ENCODE measurements around the gene SIPA1L3. TPM values are rescaled to one million over a fixed set of nuclear protein-coding genes. Genes with fewer than 3 reads are reported as not detected.
A peak's percentile ranks its signal among the peaks of the same experiment; 100 is the strongest.

Gene SIPA1L3
- total RNA-seq, 1 donor from 2014 or later: 29.6 TPM

GRCh38 chr19:37955986-37956385 is 49.0 kb downstream of the SIPA1L3 start:
- TF ChIP-seq, protein P1, sequence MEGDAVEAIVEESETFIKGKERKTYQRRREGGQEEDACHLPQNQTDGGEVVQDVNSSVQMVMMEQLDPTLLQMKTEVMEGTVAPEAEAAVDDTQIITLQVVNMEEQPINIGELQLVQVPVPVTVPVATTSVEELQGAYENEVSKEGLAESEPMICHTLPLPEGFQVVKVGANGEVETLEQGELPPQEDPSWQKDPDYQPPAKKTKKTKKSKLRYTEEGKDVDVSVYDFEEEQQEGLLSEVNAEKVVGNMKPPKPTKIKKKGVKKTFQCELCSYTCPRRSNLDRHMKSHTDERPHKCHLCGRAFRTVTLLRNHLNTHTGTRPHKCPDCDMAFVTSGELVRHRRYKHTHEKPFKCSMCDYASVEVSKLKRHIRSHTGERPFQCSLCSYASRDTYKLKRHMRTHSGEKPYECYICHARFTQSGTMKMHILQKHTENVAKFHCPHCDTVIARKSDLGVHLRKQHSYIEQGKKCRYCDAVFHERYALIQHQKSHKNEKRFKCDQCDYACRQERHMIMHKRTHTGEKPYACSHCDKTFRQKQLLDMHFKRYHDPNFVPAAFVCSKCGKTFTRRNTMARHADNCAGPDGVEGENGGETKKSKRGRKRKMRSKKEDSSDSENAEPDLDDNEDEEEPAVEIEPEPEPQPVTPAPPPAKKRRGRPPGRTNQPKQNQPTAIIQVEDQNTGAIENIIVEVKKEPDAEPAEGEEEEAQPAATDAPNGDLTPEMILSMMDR (IDR thresholded peaks at IDR 0.05; ENCODE audit: unreplicated experiment): no peak
- Mint-ChIP-seq H3K4me1 (ENCODE audit: unreplicated experiment) (peaks cover 2% of the 10 kb centered on the region), H3K4me3 (ENCODE audit: unreplicated experiment) (no peak overlapping the region), H3K36me3 (ENCODE audit: low read depth, unreplicated experiment) (no peaks in the 10 kb centered on the region), H3K27me3 (ENCODE audit: unreplicated experiment) (no peaks in the 10 kb centered on the region), H3K27ac (ENCODE audit: unreplicated experiment) (no peak overlapping the region), H3K9me3 (ENCODE audit: unreplicated experiment) (no peaks in the 10 kb centered on the region)
- no peak for DNase-seq (ENCODE audit: low spot score)

- DNase-seq (ENCODE audit: low spot score): no peak
- Mint-ChIP-seq H3K27me3 (ENCODE audit: unreplicated experiment) (peaks cover 1% of the 10 kb centered on the region), H3K36me3 (ENCODE audit: low read depth, unreplicated experiment) (peaks cover 3% of the 10 kb centered on the region), H3K9me3 (ENCODE audit: unreplicated experiment) (no peaks in the 10 kb centered on the region), H3K27ac (ENCODE audit: unreplicated experiment) (no peak overlapping the region), H3K4me1 (ENCODE audit: unreplicated experiment) (no peaks in the 10 kb centered on the region), H3K4me3 (ENCODE audit: unreplicated experiment) (no peak overlapping the region)
- TF ChIP-seq, protein P1 (IDR thresholded peaks at IDR 0.05; ENCODE audit: unreplicated experiment): no peak
Measured at GRCh38 chr19:37957176-37957575, 50.2 kb downstream of the SIPA1L3 start.

- Mint-ChIP-seq H3K36me3 (ENCODE audit: low read depth, unreplicated experiment) (peaks cover 3% of the 10 kb centered on the region), H3K27me3 (ENCODE audit: unreplicated experiment) (peaks cover 1% of the 10 kb centered on the region), H3K4me1 (ENCODE audit: unreplicated experiment) (peaks cover 12% of the 10 kb centered on the region), H3K4me3 (ENCODE audit: unreplicated experiment) (no peak overlapping the region), H3K9me3 (ENCODE audit: unreplicated experiment) (no peaks in the 10 kb centered on the region), H3K27ac (ENCODE audit: unreplicated experiment) (no peak overlapping the region)
- TF ChIP-seq, protein P1 (IDR thresholded peaks at IDR 0.05; ENCODE audit: unreplicated experiment): no peak
- DNase-seq (ENCODE audit: low spot score): no peak
Measured at GRCh38 chr19:37959665-37960114, 52.7 kb downstream of the SIPA1L3 start.

DNA sequence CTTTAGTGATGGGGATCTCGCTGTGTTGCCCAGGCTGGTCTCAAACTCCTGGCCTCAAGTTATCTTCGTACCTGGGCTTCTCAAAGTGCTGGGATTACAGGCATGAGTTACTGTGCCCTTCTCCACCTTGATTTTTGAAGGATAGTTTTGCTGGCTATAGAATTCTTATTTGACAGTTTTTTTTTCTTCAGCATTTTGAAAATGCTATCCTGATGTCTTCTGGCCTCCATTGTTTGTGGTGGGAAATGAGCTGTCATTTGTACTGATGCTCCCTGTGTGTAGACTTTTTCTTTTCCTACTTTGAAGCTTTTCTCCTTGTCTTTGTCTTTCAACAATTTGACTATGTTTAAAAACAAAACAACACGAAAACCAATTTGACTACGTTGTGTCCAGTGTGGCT is 54.2 kb downstream of the SIPA1L3 start:
- peaks cover 3% of the 10 kb centered on the region for H3K36me3 Mint-ChIP-seq (ENCODE audit: low read depth, unreplicated experiment)

DNA sequence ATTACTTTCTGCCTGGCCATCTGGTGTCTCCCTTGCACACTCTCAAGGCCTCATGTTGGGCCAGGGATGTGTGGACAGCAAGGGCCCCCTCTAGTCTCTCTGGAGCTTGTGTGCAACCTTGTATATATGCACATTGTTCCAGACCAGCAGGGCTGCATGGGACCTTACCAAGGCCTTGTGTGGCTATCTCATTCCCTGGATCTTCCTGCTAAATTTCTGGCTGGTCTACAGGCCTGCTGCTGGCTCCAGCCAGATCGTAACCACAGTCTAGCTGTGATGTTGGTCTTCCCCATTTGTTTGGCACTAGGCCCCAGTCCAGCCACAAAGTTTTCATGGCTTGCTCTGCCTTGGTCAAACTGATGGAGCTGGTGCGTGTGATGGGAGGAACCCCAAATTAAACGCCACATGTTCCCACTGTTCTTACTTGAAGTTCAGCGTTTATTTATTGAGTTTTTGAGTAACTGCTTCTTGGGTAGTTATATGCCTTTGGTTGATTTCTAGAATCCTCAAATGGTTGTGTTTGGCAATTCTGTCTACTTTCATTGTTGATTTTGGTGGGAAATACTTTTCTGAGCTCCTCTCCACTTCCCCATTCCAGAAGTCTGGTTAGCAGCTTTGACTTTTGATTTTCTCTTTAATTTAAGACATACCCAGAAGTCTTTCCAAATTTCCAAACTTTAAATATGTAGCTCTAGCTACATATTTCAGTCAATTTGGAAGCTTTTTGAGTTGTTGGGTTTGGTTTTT is 56.4 kb downstream of the SIPA1L3 start:
- peaks cover 3% of the 10 kb centered on the region for H3K36me3 Mint-ChIP-seq (ENCODE audit: low read depth, unreplicated experiment)
- no peak for DNase-seq (ENCODE audit: low spot score)
- peak overlapping the region; percentile 30 for H3K27ac Mint-ChIP-seq (ENCODE audit: unreplicated experiment)
- peaks cover 3% of the 10 kb centered on the region for H3K27me3 Mint-ChIP-seq (ENCODE audit: unreplicated experiment)
- H3K4me3 Mint-ChIP-seq (ENCODE audit: unreplicated experiment): no peak overlapping the region
- peaks cover 12% of the 10 kb centered on the region for H3K4me1 Mint-ChIP-seq (ENCODE audit: unreplicated experiment)
- H3K9me3 Mint-ChIP-seq (ENCODE audit: unreplicated experiment): no peaks in the 10 kb centered on the region
- TF ChIP-seq, protein P1 (IDR thresholded peaks at IDR 0.05; ENCODE audit: unreplicated experiment): no peak

More for the DNA sequence above, 54.2 kb downstream of the SIPA1L3 start:
- Mint-ChIP-seq H3K4me1 (ENCODE audit: unreplicated experiment) (peaks cover 12% of the 10 kb centered on the region), H3K27me3 (ENCODE audit: unreplicated experiment) (peaks cover 1% of the 10 kb centered on the region), H3K27ac (ENCODE audit: unreplicated experiment) (no peak overlapping the region), H3K9me3 (ENCODE audit: unreplicated experiment) (no peaks in the 10 kb centered on the region), H3K4me3 (ENCODE audit: unreplicated experiment) (no peak overlapping the region)
- DNase-seq (ENCODE audit: low spot score): no peak
- TF ChIP-seq, protein P1 (IDR thresholded peaks at IDR 0.05; ENCODE audit: unreplicated experiment): no peak

All from endothelial cell (in vitro differentiated cells).